ENCODE measurements around the gene SEMA5B.

SEMA5B gene

DNA sequence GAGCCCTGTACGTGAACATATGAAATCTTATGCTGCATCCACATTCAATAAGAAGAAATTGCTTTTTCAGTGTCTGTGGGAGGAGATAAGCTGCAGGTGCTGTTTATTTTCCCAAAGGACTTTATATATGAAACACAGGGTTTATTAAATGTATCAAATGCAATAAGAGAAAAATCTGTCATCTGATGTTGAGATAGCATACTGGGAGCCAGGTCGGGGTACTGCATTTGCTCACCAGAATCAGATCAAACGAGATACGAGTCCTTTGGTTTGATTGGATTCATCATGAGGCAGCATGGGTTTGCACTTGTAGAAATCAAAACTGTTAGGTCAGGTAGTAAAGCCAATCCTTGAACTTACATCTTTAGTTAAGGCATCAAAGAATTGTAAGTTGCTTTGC, 141.3 kb downstream of the SEMA5B start:
- DNase-seq = no peak

- DNase-seq = no peak
These were observed 145.1 kb downstream of the SEMA5B start for GRCh38 chr3:122882361-122882947.

DNA sequence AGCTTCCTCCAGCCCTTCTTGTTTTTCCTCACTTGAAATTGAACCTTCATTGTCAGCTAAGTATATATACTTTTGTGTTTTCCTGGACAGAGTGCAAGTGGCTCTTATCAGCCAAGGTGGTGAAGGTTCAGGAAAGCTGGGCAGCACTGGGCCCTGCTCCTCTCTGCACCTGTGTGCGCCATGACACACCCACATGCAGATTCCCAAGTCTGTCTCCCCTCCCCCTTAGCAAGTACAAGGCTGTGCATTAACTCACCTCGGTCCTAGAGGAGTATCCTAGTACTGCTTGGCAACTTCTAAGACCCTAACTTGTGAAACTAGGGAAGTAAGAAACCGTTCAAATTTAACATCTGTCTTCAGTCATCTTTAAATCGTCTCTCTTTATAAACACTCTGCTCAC, 146.9 kb downstream of the SEMA5B start:
- DNase-seq = no peak

- DNase-seq = no peak
These were observed 147.4 kb downstream of the SEMA5B start for GRCh38 chr3:122880173-122880572.

DNA sequence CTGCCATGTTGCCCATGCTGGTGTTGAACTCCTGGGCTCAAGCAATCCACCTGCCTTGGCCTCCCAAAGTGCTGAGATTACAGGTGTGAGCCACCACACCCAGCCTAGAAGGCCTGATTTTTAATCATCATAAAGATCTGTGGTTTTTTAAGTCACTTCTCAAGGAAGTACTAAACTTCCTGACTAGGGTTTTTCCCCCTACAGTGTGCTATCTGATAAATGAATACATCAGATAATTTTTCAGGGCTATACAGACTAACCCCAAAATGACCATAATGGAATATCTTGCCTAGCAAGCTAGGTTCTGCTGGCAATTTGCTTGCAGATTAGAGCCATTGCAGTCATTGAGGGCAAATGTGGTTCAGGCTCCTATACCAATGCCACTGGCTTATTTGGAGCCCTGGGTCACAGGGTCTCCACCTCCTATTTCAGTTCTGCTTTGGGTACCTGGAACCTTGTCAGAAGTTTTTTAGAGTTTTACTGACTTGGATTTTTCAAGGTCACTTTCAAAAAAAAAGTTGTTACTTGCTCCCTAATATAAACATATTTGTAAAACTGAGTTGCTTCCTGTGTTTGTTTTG, 151.9 kb downstream of the SEMA5B start:
- no peak for DNase-seq

DNA sequence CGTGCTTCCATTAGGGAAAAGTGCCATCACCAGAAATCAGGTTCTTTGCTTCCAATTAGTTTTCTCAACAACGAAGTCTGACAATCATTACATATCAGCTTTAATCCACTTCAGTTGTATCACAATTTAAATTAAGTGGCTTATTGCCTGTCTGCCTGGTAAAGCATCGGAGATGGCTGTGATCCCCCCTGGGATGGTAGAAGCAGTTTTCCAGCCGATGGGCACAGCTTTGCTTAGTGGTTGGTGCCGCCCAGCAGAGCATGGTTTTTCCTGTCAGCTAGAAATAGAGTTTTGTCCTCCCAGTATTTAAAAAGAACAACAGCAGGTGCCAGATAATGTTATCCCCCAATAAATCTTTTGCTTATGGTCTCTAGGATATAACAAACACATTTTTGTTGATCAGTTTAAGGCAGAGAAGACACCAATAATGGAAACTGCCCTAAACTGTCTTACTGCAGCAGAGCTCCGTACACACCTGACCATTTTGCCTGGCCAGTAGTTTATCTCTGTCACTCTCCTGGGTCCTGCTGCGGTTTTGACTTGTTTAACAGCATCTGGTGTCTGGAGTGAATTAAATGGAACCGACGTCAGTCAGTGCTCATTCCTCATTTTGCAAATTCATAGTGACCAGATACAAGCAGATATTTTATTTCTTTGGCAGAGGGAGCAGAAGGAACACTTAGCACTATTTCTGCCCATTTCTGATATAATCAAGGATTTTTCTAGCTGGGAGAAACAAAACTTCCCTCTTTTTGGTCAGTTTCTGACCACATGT, 153.6 kb downstream of the SEMA5B start:
- DNase-seq = no peak

DNA sequence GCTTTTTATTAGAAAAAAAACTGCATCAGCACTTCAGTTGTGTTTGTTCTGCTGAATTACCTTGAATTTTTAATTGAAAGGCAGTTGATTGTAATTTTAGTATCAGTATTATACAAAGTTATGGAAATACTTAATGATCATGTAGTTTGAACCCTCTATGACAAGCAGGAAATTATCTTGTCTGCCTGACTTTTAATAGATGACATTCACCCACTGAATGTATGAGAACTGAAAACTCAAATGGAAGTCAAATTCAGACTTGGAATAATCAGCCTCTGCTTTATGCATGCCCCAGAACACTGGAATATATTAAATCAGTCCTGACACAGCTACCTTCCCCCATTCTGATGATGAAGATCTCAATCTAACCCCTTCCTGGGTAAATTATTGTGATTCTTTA, 159.2 kb downstream of the SEMA5B start:
- no peak for DNase-seq

DNA sequence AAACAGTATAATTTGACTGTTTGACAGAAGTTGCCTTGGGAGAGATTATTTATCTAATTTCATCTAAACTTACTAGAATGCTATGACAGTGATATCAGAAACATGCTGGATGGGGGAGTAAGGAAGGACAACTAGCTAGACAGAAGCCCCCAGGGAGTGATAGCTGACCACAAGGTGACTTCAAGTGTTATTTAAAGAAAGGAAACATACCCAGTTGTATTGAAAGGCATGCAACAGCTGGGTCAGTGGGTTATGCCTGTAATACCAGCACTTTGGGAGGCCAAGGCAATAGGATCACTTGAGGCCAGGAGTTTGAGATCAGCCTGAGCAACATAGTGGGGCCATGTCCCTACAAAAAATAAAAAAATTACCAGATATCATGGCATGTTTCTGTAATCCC, 163.1 kb downstream of the SEMA5B start:
- DNase-seq = no peak

DNA sequence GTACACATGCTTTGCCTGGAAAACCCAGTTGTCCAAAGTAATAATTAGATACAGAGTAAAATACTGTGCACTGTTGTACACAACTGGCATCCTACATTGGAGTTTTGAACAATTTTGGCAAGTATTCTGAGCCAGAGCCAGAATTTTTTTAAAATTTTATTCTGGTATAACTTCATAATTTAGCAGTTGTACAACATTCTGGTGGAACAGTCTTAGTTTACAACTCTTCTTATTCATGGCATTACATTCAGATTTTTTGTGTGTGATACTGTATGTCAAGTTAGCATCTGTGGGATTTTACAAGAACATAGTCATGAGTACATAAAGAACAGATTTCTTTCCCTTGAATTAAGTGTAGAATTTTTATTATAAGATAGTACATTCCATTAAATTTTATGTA, 165.2 kb downstream of the SEMA5B start:
- DNase-seq = no peak

All from DMS153 (cell line).